ENCODE data around the gene MTX2. TPM values are rescaled to one million over a fixed set of nuclear protein-coding genes. Genes with fewer than 3 reads are reported as not detected.
"Not testable (repeated sequence)": the region's sequence is repeated elsewhere in the genome, so short reads cannot be mapped to it uniquely, and the experiment has no call there.

MTX2 gene
- total RNA-seq, 1 experiment from 2014 or later: 153 TPM

GRCh38 chr2:176284461-176285049, 15.3 kb downstream of the MTX2 start:
- DNase-seq (ENCODE audit: low read depth): no peak

- DNase-seq (ENCODE audit: low read depth): peak; percentile 48
Observed at GRCh38 chr2:176285321-176285720, 16.1 kb downstream of the MTX2 start.

GRCh38 chr2:176291335-176291734, 22.1 kb downstream of the MTX2 start:
- DNase-seq (ENCODE audit: low read depth): no peak

GRCh38 chr2:176291809-176292283, 22.6 kb downstream of the MTX2 start:
- no peak for DNase-seq (ENCODE audit: low read depth)

- DNase-seq (ENCODE audit: low read depth): no peak
Observed at GRCh38 chr2:176292608-176293007, 23.4 kb downstream of the MTX2 start.

GRCh38 chr2:176293334-176293733, 24.1 kb downstream of the MTX2 start:
- no peak for DNase-seq (ENCODE audit: low read depth)

GRCh38 chr2:176297067-176297466, 27.8 kb downstream of the MTX2 start:
- DNase-seq (ENCODE audit: low read depth): no peak

- no peak for DNase-seq (ENCODE audit: low read depth)
Observed at GRCh38 chr2:176297737-176298136, 28.5 kb downstream of the MTX2 start.

- DNase-seq (ENCODE audit: low read depth): not testable (repeated sequence)
Observed at GRCh38 chr2:176306020-176306419, 36.8 kb downstream of the MTX2 start.

GRCh38 chr2:176317199-176317598, 48.0 kb downstream of the MTX2 start:
- DNase-seq (ENCODE audit: low read depth): no peak

GRCh38 chr2:176317623-176318065, 48.4 kb downstream of the MTX2 start:
- DNase-seq (ENCODE audit: low read depth): no peak

GRCh38 chr2:176321916-176322315, 52.7 kb downstream of the MTX2 start:
- DNase-seq (ENCODE audit: low read depth): no peak

- DNase-seq (ENCODE audit: low read depth): no peak
Observed at GRCh38 chr2:176324862-176325261, 55.6 kb downstream of the MTX2 start.

- DNase-seq (ENCODE audit: low read depth): no peak
Observed at GRCh38 chr2:176325732-176326131, 56.5 kb downstream of the MTX2 start.

- no peak for DNase-seq (ENCODE audit: low read depth)
Observed at GRCh38 chr2:176328149-176328548, 58.9 kb downstream of the MTX2 start.

- no peak for DNase-seq (ENCODE audit: low read depth)
Observed at GRCh38 chr2:176330612-176331011, 61.4 kb downstream of the MTX2 start.

- no peak for DNase-seq (ENCODE audit: low read depth)
Observed at GRCh38 chr2:176331646-176332045, 62.4 kb downstream of the MTX2 start.

GRCh38 chr2:176334729-176335128, 65.5 kb downstream of the MTX2 start:
- no peak for DNase-seq (ENCODE audit: low read depth)

GRCh38 chr2:176338395-176338794, 69.2 kb downstream of the MTX2 start:
- no peak for DNase-seq (ENCODE audit: low read depth)

GRCh38 chr2:176339208-176339607, 70.0 kb downstream of the MTX2 start:
- no peak for DNase-seq (ENCODE audit: low read depth)

GRCh38 chr2:176356251-176356650, 87.0 kb downstream of the MTX2 start:
- DNase-seq (ENCODE audit: low read depth): no peak

GRCh38 chr2:176364273-176364977, 95.2 kb downstream of the MTX2 start:
- no peak for DNase-seq (ENCODE audit: low read depth)

GRCh38 chr2:176368349-176368748, 99.1 kb downstream of the MTX2 start:
- no peak for DNase-seq (ENCODE audit: low read depth)

Data from HT1080 (cell line).